MCF 10A (cell line): ENCODE measurements around the gene ALOX15B. TPM values are rescaled to one million over a fixed set of nuclear protein-coding genes. Genes with fewer than 3 reads are reported as not detected.
A peak's percentile ranks its signal among the peaks of the same experiment; 100 is the strongest.

ENCODE experiments used
- BruUV-seq: library from RNA; stranded (reverse); fragments of 400-500 nt; replicated peaks from 2 replicates; lab custom pipeline; 2021; lab: Mats Ljungman, UMichigan
- CTCF ChIA-PET: fragments of 300-600 bp; sonication (Branson Sonifier 250); formaldehyde crosslinking; extraction: SDS; loops from one replicate; lab custom pipeline; 2021; ENCODE audit warnings: antibody characterized with exemption, inconsistent platforms; lab: Yijun Ruan, JAX
- POLR2A ChIA-PET: fragments of 300-600, 350-650 bp; sonication (Branson Sonifier 250); formaldehyde crosslinking; extraction: SDS; loops from one replicate; lab custom pipeline; 2020; ENCODE audit warnings: antibody characterized with exemption, inconsistent platforms; lab: Yijun Ruan, JAX
- DNase-seq: peaks from one replicate; pipeline ENCODE4 v3.0.0-alpha.2; 2018; ENCODE audit not compliant: unreplicated experiment
- H3K27ac Mint-ChIP-seq: one replicate; pipeline ENCODE4 v1.8.0; 2022; ENCODE audit warnings: mild to moderate bottlenecking, low read depth, mixed read lengths; ENCODE audit not compliant: unreplicated experiment
- H3K27me3 Mint-ChIP-seq: one replicate; pipeline ENCODE4 v1.8.0; 2022; ENCODE audit warnings: mixed read lengths; ENCODE audit not compliant: insufficient read depth, unreplicated experiment
- H3K36me3 Mint-ChIP-seq: one replicate; pipeline ENCODE4 v1.8.0; 2022; ENCODE audit warnings: mild to moderate bottlenecking, moderate library complexity, mixed read lengths; ENCODE audit not compliant: insufficient read depth, unreplicated experiment
- H3K4me1 Mint-ChIP-seq: one replicate; pipeline ENCODE4 v1.8.0; 2022; ENCODE audit warnings: mixed read lengths; ENCODE audit not compliant: insufficient read depth, unreplicated experiment
- H3K4me3 Mint-ChIP-seq: one replicate; pipeline ENCODE4 v1.8.0; 2022; ENCODE audit warnings: mild to moderate bottlenecking, moderate library complexity, mixed read lengths; ENCODE audit not compliant: unreplicated experiment
- H3K9me3 Mint-ChIP-seq: one replicate; pipeline ENCODE4 v1.8.0; 2022; ENCODE audit warnings: mixed read lengths; ENCODE audit not compliant: unreplicated experiment
- CTCF ChIP-seq: fragments of 200-600 bp; IDR thresholded peaks from one replicate; pipeline ENCODE4 v1.8.0; 2022; ENCODE audit warnings: antibody characterized with exemption, mild to moderate bottlenecking; ENCODE audit not compliant: unreplicated experiment
- intact Hi-C: fragments of 100-400 bp; cut with micrococcal nuclease; formaldehyde crosslinking; loops from 2 replicates; pipeline ENCODE4 v1.14.1; 2022
- total RNA-seq: library from RNA; stranded (reverse); gene quantifications from 2 replicates; pipeline ENCODE4 v1.2.3, GENCODE V29; 2022

ALOX15B gene
- total RNA-seq, 1 experiment from 2014 or later = 27.6 TPM

DNA sequence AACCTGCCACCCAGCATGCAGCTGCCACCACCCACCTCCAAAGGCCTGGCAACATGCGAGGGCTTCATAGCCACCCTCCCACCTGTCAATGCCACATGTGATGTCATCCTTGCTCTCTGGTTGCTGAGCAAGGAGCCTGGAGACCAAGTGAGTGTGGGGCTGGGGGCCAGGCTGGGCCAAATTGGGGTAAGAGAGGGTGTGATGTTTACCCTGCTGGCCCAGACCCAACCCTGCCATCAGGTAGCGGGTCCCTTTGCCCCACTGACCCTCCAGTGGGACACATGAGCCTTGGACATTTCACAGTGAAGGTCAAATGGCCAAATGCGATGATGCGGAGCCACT is 8.9 kb downstream of the ALOX15B start:
- no peak for DNase-seq
- Mint-ChIP-seq H3K36me3 (peaks cover 21% of the 10 kb centered on the region), H3K4me1 (no peaks in the 10 kb centered on the region), H3K9me3 (no peaks in the 10 kb centered on the region), H3K4me3 (no peak overlapping the region), H3K27me3 (no peaks in the 10 kb centered on the region), H3K27ac (no peak overlapping the region)
- no peak for TF ChIP-seq CTCF
- intact Hi-C loops = no loop called here
- CTCF ChIA-PET = interaction anchor here (0.6 to 0.9 kb wide), 3 partner anchors 13 to 135 kb away, joined by 3 read pairs; no protein-coding TSS in a partner anchor
- POLR2A ChIA-PET = interaction anchor here (1.0 kb wide), 1 partner anchor 10 kb away, joined by 3 read pairs; no protein-coding TSS in a partner anchor
- no TSS peak for BruUV-seq

GRCh38 chr17:8048236-8048635 is 9.4 kb downstream of the ALOX15B start:
- no TSS peak for BruUV-seq
- Mint-ChIP-seq H3K27ac (no peak overlapping the region), H3K4me1 (no peaks in the 10 kb centered on the region), H3K27me3 (no peaks in the 10 kb centered on the region), H3K9me3 (no peaks in the 10 kb centered on the region), H3K36me3 (peaks cover 16% of the 10 kb centered on the region), H3K4me3 (no peak overlapping the region)
- no peak for TF ChIP-seq CTCF
- intact Hi-C loops = no loop called here
- no peak for DNase-seq
- ChIA-PET CTCF (interaction anchor here (0.7 kb wide), 1 partner anchor 135 kb away, joined by 3 read pairs; no protein-coding TSS in a partner anchor), POLR2A (no interaction called here)

DNA sequence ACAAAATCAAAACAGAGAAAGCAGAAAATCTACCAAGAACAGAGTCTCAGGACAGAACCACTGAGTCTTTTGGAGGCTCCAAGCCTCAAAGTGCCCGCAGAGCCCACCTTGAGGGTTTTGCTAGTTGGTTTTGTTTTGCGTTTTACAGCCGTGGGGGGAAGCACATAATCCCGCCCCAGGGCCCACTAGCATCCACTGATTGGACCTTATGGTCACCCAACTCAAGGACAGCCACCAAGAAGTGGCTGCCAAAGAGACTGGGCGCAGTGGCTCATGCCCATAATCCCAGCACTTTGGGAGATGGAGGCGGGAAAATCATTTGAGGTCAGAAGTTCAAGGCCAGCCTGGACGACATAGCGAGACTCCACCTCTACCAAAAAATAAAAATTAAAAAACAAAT is 9.9 kb downstream of the ALOX15B start:
- H3K4me1 Mint-ChIP-seq = no peaks in the 10 kb centered on the region
- no peak overlapping the region for H3K4me3 Mint-ChIP-seq
- H3K9me3 Mint-ChIP-seq = no peaks in the 10 kb centered on the region
- ChIA-PET CTCF (no interaction called here), POLR2A (interaction anchor here (0.8 kb wide), 1 partner anchor 31 kb away, joined by 4 read pairs; no protein-coding TSS in a partner anchor)
- H3K27ac Mint-ChIP-seq = no peak overlapping the region
- H3K36me3 Mint-ChIP-seq = peaks cover 13% of the 10 kb centered on the region
- H3K27me3 Mint-ChIP-seq = no peaks in the 10 kb centered on the region
- TF ChIP-seq CTCF = no peak
- BruUV-seq = TSS peak; percentile 82
- no peak for DNase-seq
- intact Hi-C loops = no loop called here

- no peaks in the 10 kb centered on the region for H3K36me3 Mint-ChIP-seq
- no peaks in the 10 kb centered on the region for H3K9me3 Mint-ChIP-seq
- H3K27me3 Mint-ChIP-seq = no peaks in the 10 kb centered on the region
- DNase-seq = no peak
- TF ChIP-seq CTCF = no peak
- CTCF ChIA-PET = interaction anchor here (0.6 to 2.5 kb wide), 4 partner anchors 10 to 62 kb away, joined by 4 to 7 read pairs (median 5); no protein-coding TSS in a partner anchor
- POLR2A ChIA-PET = interaction anchor here (0.6 to 1.2 kb wide), 3 partner anchors 47 to 107 kb away, joined by 3 read pairs; no protein-coding TSS in a partner anchor
- intact Hi-C loops = no loop called here
- no peak overlapping the region for H3K27ac Mint-ChIP-seq
- no TSS peak for BruUV-seq
- H3K4me3 Mint-ChIP-seq = no peak overlapping the region
- H3K4me1 Mint-ChIP-seq = peaks cover 19% of the 10 kb centered on the region
These were observed 13.0 kb downstream of the ALOX15B start for GRCh38 chr17:8051831-8052230.
